Posterior cingulate gyrus (tissue), 11 donors: ENCODE results near the gene GNAQ.

Experiments
- DNase-seq, 10 donors: peaks; one replicate each; pipeline versions ENCODE4 v3.0.0 to v3.0.0-alpha.2; 2020 to 2021; ENCODE audit warnings: mixed read lengths in 3 of 10
- intact Hi-C: fragments of 100-400 bp; cut with DNase I; formaldehyde crosslinking; loops from one replicate; pipeline ENCODE4 v1.15.1; 2023

GNAQ gene

DNA sequence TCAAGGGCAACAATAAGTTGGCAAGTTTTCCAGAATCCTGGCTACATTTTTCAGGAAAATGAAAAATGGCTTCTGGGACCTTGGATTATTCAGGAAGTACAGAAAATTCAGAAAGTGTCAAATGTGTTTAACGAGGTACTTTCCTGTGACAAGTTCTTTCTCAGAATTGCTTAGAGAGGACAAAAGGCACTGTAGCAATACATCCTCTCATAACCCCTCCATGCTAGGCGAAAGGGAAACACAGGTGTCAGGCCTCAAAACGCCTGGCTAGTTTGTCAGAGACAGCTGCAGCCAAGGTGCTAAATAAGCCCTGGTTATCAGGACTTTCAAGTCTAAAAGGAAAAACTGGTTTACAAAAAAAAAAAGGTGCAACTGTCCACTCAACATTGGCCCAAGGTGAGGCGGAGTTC lies 115.2 kb downstream of the GNAQ start:
- intact Hi-C loops: no loop called here
- no peak for DNase-seq

DNA sequence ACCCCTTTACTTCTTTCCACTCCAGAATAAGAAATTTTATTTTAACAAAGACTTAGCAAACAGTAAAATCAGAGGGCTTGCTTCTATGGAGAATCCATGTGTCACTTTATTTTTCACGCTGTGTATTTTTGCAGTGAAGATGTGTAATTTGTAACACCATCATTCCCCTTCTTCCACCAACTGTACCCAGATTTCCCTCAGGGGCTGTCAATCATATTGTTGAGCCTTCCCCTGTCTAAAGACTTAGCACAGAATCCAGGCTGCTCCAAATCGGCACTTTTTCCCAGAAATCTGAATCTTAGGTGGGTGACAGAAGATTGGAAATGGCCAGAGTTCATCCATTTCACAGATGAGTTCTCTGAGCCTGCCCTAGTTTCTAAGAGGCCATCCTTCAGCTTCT lies 115.9 kb downstream of the GNAQ start:
- DNase-seq: no peak
- intact Hi-C loops: no loop called here

- intact Hi-C loops: no loop called here
- no peak for DNase-seq
These were observed 118.5 kb downstream of the GNAQ start for GRCh38 chr9:77912895-77913693.

GRCh38 chr9:77911928-77912327 lies 119.7 kb downstream of the GNAQ start:
- DNase-seq: no peak
- intact Hi-C loops: no loop called here

DNA sequence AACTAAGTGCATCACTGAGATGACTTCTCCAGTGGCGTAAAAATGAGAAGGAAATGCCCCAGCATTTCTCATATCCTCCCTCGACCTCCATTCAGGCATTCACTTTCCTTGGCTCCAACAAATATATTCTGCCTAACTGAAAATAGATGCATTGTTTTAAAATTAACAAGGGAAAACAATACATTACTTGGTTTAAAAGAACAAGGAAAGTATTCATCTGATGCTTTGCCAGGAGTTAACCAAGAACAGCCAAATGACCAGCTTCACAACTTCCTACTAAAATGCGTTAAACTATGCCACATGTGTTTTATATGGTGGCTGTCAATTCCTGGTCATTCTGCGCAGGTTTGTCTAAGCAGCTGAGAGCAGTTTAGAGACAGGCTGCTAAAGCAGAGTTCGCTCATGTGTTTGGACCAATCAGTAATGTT lies 121.4 kb downstream of the GNAQ start:
- DNase-seq: no peak
- intact Hi-C loops: no loop called here

GRCh38 chr9:77909306-77909705 lies 122.3 kb downstream of the GNAQ start:
- intact Hi-C loops: no loop called here
- no peak for DNase-seq

DNA sequence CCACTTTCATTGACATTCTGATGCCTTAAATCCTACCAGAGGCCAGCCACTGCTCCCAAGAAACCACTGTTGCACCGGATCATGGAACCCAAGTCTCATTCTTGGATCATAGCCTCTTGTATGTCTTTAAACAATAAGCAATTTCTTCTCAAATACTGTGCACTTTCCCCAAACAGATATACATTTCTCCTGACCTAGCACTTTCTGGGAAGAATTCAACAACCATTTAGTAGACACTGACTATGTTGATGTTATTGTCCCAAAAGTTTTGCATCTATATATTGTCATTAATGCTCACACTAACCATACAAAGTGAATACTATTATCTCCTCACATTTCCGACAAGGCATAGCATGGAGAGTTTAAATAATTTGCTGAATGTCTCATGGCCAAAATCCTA lies 123.3 kb downstream of the GNAQ start:
- no peak for DNase-seq

GRCh38 chr9:77907585-77907984 lies 124.0 kb downstream of the GNAQ start:
- no peak for DNase-seq
- intact Hi-C loops: no loop called here

More for the DNA sequence above, 123.3 kb downstream of the GNAQ start:
- intact Hi-C loops: no loop called here

DNA sequence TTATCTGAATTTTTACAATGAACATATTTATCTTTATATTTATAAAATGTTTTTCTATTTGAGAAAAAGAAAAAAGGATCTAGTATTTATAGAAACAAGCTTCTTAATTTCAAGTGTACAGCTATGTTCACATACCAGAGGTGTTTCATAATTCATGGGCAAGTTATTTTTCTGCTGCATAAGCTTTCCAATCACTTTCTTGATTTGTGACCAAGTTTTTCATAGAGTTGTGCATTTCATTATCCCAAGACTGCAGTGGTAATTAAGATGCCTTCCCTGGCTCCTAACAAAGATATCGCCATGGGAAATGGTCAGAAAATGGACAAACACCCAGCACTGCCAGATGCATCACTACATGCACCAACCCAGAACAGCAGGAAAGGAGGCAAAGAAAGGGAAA lies 124.6 kb downstream of the GNAQ start:
- intact Hi-C loops: no loop called here
- no peak for DNase-seq

DNA sequence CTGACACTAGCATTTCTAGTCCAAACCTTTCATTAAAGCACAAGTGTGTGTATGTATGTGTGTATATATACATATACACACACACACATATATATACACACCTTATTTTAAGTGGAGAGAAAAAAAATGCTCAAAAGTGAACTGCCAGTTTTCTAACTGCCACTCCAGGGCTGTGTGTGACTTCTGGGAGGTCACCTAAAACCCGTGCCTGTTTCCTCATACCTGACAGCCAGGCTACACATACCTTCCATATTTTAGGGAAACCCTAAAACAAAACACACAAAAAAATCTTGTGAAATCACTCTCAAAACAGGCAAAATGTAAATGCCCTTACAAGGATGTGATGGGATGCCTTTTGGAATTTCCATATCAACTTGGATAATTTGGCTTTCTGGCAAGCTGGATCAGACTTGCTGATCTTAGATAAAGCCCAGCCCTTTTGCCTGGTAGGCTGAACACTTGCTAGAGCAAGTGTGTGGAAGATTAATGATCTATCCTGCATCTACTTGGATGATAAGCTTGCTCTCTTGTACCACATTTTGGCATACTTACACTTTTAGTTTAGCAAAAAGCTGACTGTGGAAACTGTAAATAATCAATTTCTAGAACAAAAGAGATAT lies 127.8 kb downstream of the GNAQ start:
- DNase-seq: no peak
- intact Hi-C loops: no loop called here

DNA sequence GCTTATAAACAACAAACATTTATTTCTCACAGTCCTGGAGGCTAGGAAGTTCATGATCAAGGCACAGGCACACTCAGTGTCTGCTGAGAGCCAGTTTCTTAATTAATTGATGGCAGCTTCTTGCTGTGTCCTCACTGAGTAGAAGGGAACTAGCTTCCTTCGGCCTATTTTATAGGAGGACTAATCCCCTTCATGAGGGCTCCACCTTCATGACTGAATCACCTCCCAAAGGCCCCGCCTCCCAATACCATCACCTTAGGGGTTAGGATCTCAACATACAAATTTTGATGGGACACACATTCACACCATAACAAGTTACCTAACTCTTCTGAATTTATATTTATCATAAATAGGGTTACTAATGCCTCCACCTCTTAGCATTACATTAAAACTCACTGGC lies 129.8 kb downstream of the GNAQ start:
- no peak for DNase-seq
- intact Hi-C loops: no loop called here

DNA sequence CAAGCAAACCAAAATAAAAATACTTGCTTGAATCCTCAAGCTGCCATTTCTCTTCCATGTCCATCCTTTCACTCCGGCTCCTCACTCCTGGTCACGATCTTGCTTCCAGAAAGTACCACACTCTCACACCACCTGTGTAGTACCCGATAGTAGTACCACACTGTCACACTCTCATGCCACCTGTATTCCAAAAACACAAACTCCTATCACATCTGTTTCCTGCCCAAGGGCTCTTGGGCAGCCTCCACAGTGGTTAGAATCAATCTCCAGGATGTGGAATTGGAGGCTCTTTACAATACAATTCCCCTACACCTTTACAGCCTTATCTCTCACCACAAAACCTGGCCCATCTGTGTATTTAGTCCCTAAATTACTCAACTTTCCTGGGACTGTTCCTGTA lies 130.6 kb downstream of the GNAQ start:
- DNase-seq: no peak
- intact Hi-C loops: no loop called here

- intact Hi-C loops: no loop called here
- no peak for DNase-seq
These were observed 131.8 kb downstream of the GNAQ start for GRCh38 chr9:77899679-77900354.

DNA sequence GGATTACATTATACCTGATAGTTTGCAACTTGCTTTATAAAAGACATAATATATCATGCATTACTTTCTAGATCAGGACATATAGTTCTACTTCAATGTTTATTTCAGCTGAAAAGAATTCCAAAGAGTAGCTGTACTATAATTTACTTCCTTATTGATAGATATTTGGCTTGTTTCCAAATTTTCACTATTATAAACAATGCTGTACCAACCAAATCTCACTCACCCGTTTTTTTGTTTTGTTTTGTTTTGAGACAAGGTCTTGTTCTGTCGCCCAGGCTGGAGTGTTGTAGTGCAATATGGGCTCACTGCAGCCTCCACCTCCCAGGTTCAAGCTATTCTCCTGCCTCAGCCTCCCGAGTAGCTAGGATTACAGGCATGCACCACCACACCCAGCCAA lies 132.7 kb downstream of the GNAQ start:
- no peak for DNase-seq
- intact Hi-C loops: no loop called here

DNA sequence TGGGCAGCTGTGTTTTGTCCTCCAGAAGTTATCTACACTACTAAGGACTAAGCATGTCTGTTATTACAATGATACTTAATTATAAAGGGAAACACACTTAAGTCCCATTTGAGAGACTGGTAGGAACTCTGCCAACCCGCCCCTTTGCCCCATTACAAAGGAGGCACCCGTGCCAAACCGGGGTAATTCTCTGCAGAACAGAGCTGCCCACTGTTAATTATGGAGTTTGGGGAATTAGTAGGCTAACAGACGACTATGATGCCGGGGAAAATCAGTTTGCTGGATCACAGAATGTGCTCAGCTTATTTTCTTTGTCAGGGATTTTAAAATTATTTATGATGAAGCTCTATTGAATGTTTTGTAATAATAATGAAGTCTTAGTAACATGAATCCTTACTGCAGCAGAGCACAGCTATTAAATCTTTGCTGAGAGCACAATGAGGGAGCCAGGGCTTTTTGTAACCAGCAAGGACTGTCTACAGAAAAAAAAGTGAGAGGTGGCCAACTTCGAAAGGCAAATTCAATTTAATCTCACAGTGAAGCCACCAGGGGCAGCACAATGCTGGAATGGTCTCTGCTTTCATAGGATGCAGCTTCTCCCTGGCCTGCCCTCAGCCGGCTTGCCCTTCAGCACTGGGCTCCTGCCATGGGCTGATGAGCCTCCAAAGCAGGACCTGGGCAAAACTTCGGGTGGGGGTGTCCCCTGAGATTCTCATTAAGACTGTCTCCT lies 134.5 kb downstream of the GNAQ start:
- intact Hi-C loops: no loop called here
- DNase-seq: peak in 5 of 10 donors; percentile 19 to 88 (median 48)

- no peak for DNase-seq
- intact Hi-C loops: no loop called here
These were observed 135.2 kb downstream of the GNAQ start for GRCh38 chr9:77896269-77896937.

DNA sequence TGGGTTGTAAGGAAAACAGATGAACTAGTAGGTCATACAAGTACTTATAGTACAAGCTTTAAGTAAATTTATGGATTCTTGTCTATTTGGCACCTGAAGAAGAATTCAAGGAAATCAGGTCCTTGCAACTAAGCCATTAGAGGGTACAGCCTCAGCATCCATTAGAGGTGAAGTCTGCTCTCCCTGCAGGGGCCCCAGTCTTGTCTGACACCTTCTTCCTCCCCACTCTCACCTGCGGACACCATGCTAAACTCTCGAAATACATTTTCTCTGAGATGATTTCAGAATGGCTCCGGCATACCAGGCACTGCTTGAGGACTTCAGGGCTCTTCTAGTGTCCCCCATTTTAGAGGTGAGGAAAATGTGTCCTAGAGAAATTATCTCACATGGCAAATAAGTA lies 137.9 kb downstream of the GNAQ start:
- intact Hi-C loops: no loop called here
- no peak for DNase-seq

DNA sequence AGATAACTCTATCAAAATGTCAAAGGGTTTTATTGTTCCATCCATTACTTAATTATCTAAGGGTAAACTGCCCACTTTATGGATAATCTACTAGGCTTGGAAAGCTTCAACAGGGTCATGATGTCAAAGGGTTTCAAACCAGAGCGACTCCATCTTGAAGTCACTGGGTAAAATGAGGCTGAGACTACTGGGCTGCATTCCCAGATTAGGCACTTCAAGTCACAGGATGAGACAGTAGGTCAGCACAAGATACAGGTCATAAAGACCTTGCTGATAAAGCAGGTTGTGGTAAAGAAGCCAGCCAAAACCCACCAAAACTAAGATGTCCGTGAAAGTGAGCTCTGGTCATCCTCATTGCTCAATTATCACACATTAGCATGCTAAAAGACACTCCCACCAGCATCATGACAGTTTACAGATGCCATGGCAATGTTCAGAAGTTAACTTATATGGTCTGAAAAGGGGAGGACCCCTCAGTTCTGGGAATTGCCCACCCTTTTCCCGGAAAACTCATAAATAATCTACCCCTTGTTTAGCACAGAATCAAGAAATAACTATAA lies 138.6 kb downstream of the GNAQ start:
- intact Hi-C loops: no loop called here
- DNase-seq: no peak

- DNase-seq: no peak
- intact Hi-C loops: no loop called here
These were observed 139.4 kb downstream of the GNAQ start for GRCh38 chr9:77892171-77892570.

DNA sequence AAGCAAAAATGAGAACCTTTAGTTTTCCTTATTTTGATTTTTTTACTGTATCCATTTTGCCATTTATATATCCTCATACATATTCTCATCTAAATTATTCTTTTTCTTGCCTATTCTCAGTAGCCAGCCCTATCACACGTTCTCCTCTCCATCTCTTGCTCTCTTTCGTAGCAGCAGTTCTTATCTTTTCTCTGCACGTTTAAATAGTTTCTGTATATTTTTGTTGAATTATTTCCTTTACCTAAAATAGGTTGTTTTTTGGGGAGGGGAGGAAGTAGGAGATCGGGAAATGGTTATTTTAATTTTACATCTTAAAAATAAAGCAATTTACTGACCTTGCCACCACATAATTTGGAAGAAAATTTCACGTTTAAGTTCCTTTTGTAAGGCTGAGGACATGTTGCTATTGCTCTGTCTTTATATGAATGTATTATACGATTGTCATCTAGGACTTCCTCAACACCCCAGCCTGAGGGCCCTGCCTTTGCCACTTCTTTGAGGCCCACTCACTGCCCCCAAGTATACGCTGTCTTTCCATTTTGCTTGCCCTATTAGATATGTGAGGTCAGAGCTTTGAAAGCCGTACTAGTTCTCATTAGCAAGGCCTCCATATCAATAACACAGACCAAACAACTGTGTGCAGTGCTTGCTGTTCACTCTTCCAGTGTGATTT lies 140.3 kb downstream of the GNAQ start:
- intact Hi-C loops: no loop called here
- DNase-seq: no peak
